Right lobe of liver (tissue), 6 donors: ENCODE results near the gene KCTD14. TPM values are rescaled to one million over a fixed set of nuclear protein-coding genes. Genes with fewer than 3 reads are reported as not detected.
"Not testable (repeated sequence)": the region's sequence is repeated elsewhere in the genome, so short reads cannot be mapped to it uniquely, and the experiment has no call there.

Experiments
- ATAC-seq, 4 donors: fragments of 200-7000 bp; cut with Tn5 transposase; one replicate each; pipeline ENCODE4 v1.9.1; 2020; ENCODE audit warnings: mild to moderate bottlenecking in 4 of 4, moderate library complexity in 4 of 4
- DNase-seq, 3 donors: peaks; one replicate each; pipeline ENCODE4 v3.0.0-alpha.2; 2020
- H3K27ac ChIP-seq, 3 donors: fragments of 200-600 bp; one replicate each; pipeline ENCODE4 v1.8.0; 2022
- H3K27me3 ChIP-seq, 2 donors: fragments of 200-600 bp; one replicate each; pipeline ENCODE4 v1.8.0; 2022
- H3K36me3 ChIP-seq, 4 donors: fragments of 200-600 bp; sonication (generic) in 1 of 4; one replicate each; pipeline versions ENCODE4 v1.5.1 to v1.8.0; 2017 to 2022; ENCODE audit warnings: control low read depth in 1 of 4
- H3K4me1 ChIP-seq, 4 donors: fragments of 200-600 bp; sonication (generic) in 1 of 4; one replicate each; pipeline versions ENCODE4 v1.5.1 to v1.8.0; 2017 to 2022; ENCODE audit warnings: control low read depth in 1 of 4
- H3K4me3 ChIP-seq, 3 donors: fragments of 200-600 bp; one replicate each; pipeline ENCODE4 v1.8.0; 2022
- H3K9me3 ChIP-seq, 4 donors: fragments of 200-600 bp; sonication (generic) in 1 of 4; one replicate each; pipeline versions ENCODE4 v1.5.1 to v1.8.0; 2017 to 2022; ENCODE audit warnings: control low read depth in 1 of 4
- CTCF ChIP-seq, 4 donors: fragments of 200-600 bp in 3 of 4; fragments of 450-650 bp in 1 of 4; IDR thresholded peaks; one replicate each; pipeline versions ENCODE4 v1.5.1 to v1.8.0; 2016 to 2022; ENCODE audit warnings: antibody characterized with exemption in 4 of 4, mild to moderate bottlenecking in 2 of 4
- POLR2A ChIP-seq: fragments of 450-650 bp; IDR thresholded peaks from one replicate; pipeline ENCODE4 v1.6.1; 2017; ENCODE audit warnings: antibody characterized with exemption, mild to moderate bottlenecking
- WGBS: methylation state at CpG from one replicate; pipeline ENCODE4 v1.1.6; 2018; ENCODE audit warnings: low coverage, low lambda C conversion rate; ENCODE audit not compliant: insufficient coverage; ENCODE audit errors: missing lambda C conversion rate; 5-methylcytosine and 5-hydroxymethylcytosine counted together
- intact Hi-C, 2 donors: fragments of 100-400 bp; cut with DNase I; formaldehyde crosslinking; loops; one replicate each; pipeline versions ENCODE4 v1.11.2 to v1.14.1; 2022
- total RNA-seq, 6 experiments: library from RNA; depleted of rRNA in 2 of 6; stranded (reverse); fragments of >200 nt in 2 of 6; fragmentation: NEBNext Ultra II Directional in 3 of 6; extraction: Animal tissue kit (Norgen Biotek cat#: 25700) in 3 of 6; gene quantifications; one replicate each; pipeline versions ENCODE4 v1.1.0 to v1.2.4, GENCODE V29; 2016 to 2023
- donor health status: DM: no; HTN: yes; CAD: no.
- donor health status: DM: no; HTN: no; CAD: no.
- donor health status: DM: no; HTN: no; CAD: no.
- donor health status: DM: no; HTN: yes; CAD: no.
- donor health status: DM: no; HTN: yes; CAD: no.

Gene KCTD14
- total RNA-seq, 6 experiments from 2014 or later, result 4.8 to 12.1 (median 6.3) TPM

DNA sequence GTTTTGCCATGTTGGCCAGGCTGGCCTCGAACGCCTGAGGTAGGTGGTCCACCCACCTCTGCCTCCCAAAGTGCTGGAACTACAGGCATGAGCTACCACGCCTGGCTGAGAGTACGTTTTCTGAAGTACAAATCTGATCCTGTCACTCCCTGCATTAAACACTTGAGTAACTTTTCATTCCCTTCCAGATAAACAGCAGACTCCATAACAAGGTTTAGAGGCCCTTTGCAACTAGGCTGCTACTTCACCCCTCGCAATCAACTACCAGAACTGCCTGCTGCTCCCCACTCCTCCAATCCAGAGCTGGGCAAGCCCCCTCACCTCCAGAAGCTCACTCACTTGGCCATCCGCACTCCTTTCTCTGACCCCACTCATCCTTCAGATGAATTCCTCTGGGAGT lies 1.5 kb downstream of the KCTD14 start:
- peaks cover 0 to 5% (median 0%) of the 10 kb centered on the region in 4 donors for H3K4me1 ChIP-seq
- 98% methylated on average over 4 of the region's 6 CpGs for WGBS
- no peak for ATAC-seq
- no peak for DNase-seq
- TF ChIP-seq POLR2A, result no peak
- TF ChIP-seq CTCF (IDR thresholded peaks at IDR 0.05), result no peak
- peaks cover 0 to 1% (median 0%) of the 10 kb centered on the region in 4 donors for H3K36me3 ChIP-seq
- no peaks in the 10 kb centered on the region for H3K9me3 ChIP-seq
- intact Hi-C loops, result no loop called here
- no peaks in the 10 kb centered on the region for H3K27me3 ChIP-seq
- no peak overlapping the region for H3K27ac ChIP-seq
- H3K4me3 ChIP-seq, result peak overlapping the region in 2 of 3 donors; percentile 48 to 69

- intact Hi-C loops, result no loop called here
- peaks cover 0 to 5% (median 0%) of the 10 kb centered on the region in 4 donors for H3K4me1 ChIP-seq
Observed at GRCh38 chr11:78020246-78020645, 2.8 kb downstream of the KCTD14 start.

GRCh38 chr11:78019808-78020207 lies 3.3 kb downstream of the KCTD14 start:
- ATAC-seq, result no peak
- no peak overlapping the region for H3K27ac ChIP-seq
- 65% methylated on average over 4 of the region's 4 CpGs for WGBS
- no peak for DNase-seq
- no peak overlapping the region for H3K4me3 ChIP-seq
- peaks cover 0 to 5% (median 0%) of the 10 kb centered on the region in 4 donors for H3K4me1 ChIP-seq
- no peak for TF ChIP-seq CTCF (IDR thresholded peaks at IDR 0.05)
- no peak for TF ChIP-seq POLR2A
- intact Hi-C loops, result no loop called here
- H3K9me3 ChIP-seq, result no peaks in the 10 kb centered on the region
- peaks cover 0 to 13% (median 0%) of the 10 kb centered on the region in 4 donors for H3K36me3 ChIP-seq
- no peaks in the 10 kb centered on the region for H3K27me3 ChIP-seq

More at GRCh38 chr11:78020246-78020645, 2.8 kb downstream of the KCTD14 start:
- no peaks in the 10 kb centered on the region for H3K27me3 ChIP-seq
- peaks cover 0 to 13% (median 0%) of the 10 kb centered on the region in 4 donors for H3K36me3 ChIP-seq
- H3K9me3 ChIP-seq, result no peaks in the 10 kb centered on the region
- DNase-seq, result no peak
- 50% methylated on average over 2 of the region's 3 CpGs for WGBS
- peak in 1 of 4 donors; percentile 18 for ATAC-seq
- H3K4me3 ChIP-seq, result no peak overlapping the region
- no peak for TF ChIP-seq CTCF (IDR thresholded peaks at IDR 0.05)
- TF ChIP-seq POLR2A, result no peak
- no peak overlapping the region for H3K27ac ChIP-seq

DNA sequence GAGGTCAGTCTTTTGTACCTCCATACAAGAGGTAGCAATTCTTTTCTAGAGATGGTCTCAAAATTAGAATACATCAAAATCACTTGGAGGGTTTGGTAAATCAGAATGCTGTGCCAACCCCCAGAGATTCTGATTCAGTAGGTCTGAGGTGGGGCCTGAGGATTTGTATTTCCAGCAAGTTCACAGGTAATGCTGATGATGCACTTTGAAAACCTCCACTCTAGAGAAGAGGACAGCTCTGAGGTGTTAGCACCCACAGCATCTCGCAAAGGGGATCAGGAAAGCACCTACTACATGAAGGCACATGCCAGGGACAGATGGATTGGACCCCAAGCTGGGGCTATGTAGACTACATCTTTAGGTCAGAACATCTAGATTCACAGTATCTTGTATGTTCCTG lies 7.2 kb downstream of the KCTD14 start:
- H3K27me3 ChIP-seq, result no peaks in the 10 kb centered on the region
- DNase-seq (no peak), ATAC-seq (no peak)
- intact Hi-C loops, result no loop called here
- WGBS, result 100% methylated on average over 1 of the region's 1 CpG
- H3K27ac ChIP-seq, result no peak overlapping the region
- no peaks in the 10 kb centered on the region for H3K9me3 ChIP-seq
- no peak overlapping the region for H3K4me3 ChIP-seq
- H3K36me3 ChIP-seq, result peaks cover 0 to 13% (median 0%) of the 10 kb centered on the region in 4 donors
- H3K4me1 ChIP-seq, result no peaks in the 10 kb centered on the region
- TF ChIP-seq POLR2A (no peak), CTCF (IDR thresholded peaks at IDR 0.05) (no peak)

DNA sequence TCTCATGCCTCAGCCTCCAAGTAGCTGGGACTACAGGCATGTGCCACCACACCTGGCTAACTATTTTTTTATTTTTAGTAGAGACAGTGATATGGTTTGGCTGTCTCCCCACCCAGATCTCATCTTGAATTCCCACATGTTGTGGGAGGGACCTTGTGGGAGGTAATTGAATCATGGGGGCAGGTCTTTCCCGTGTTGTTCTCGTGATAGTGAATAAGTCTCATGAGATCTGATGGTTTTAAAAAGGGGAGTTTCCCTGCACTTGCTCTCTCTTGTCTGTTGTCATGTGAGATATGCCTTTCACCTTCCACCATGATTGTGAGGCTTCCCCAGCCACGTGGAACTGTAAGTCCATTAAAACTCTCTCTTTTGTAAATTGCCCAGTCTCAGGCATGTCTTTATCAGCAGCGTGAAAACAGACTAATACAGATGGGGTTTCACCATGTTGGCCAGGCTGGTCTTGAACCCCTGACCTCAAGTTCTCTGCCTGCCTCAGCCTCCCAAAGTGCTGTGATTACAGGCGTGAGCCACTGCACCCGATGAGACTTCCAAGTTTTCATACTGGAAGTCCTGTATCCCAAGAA lies 8.0 kb downstream of the KCTD14 start:
- H3K27me3 ChIP-seq, ATAC-seq, intact Hi-C loops, DNase-seq, H3K4me1 ChIP-seq, H3K27ac ChIP-seq, H3K4me3 ChIP-seq, H3K9me3 ChIP-seq: not testable (repeated sequence)
- WGBS, result 74% methylated on average over 4 of the region's 6 CpGs
- H3K36me3 ChIP-seq, result peaks cover 0 to 13% (median 0%) of the 10 kb centered on the region in 4 donors
